H9 (cell line): Measurements from ENCODE around the gene CDRT4. TPM values are rescaled to one million over a fixed set of nuclear protein-coding genes. Genes with fewer than 3 reads are reported as not detected.
A peak's percentile ranks its signal among the peaks of the same experiment; 100 is the strongest.

Experiments
- DNase-seq: peaks from one replicate; pipeline ENCODE4 v3.0.0-alpha.2; 2017
- H2AFZ ChIP-seq: one replicate; pipeline ENCODE4 v1.6.1; 2013; ENCODE audit warnings: mild to moderate bottlenecking, low read length, control low read depth, moderate library complexity
- H2AK5ac ChIP-seq: 2 replicates; pipeline ENCODE4 v1.6.1; 2013; ENCODE audit warnings: low read length, control low read depth, mixed read lengths; ENCODE audit not compliant: insufficient read length
- H2BK120ac ChIP-seq: one replicate; pipeline ENCODE4 v1.6.1; 2013; ENCODE audit warnings: low read depth, mild to moderate bottlenecking, low read length, control low read depth, inconsistent platforms; ENCODE audit not compliant: poor library complexity, severe bottlenecking
- H2BK12ac ChIP-seq: 2 replicates; pipeline ENCODE4 v1.6.1; 2013; ENCODE audit warnings: low read length, control low read depth, mixed read lengths, low read depth; ENCODE audit not compliant: insufficient read length
- H2BK15ac ChIP-seq: 2 replicates; pipeline ENCODE4 v1.6.1; 2013; ENCODE audit warnings: low read depth, low read length, control low read depth
- H2BK20ac ChIP-seq: one replicate; pipeline ENCODE4 v1.6.1; 2013; ENCODE audit warnings: low read depth, mild to moderate bottlenecking, low read length, control low read depth, inconsistent platforms; ENCODE audit not compliant: poor library complexity, severe bottlenecking
- H2BK5ac ChIP-seq: 2 replicates; pipeline ENCODE4 v1.6.1; 2013; ENCODE audit warnings: low read length, control low read depth, mixed read lengths; ENCODE audit not compliant: insufficient read length
- H3K14ac ChIP-seq: 2 replicates; pipeline ENCODE4 v1.6.1; 2013; ENCODE audit warnings: low read length, control low read depth; ENCODE audit not compliant: insufficient read depth
- H3K18ac ChIP-seq: 2 replicates; pipeline ENCODE4 v1.6.1; 2013; ENCODE audit warnings: low read depth, mild to moderate bottlenecking, mixed read lengths, low read length, control low read depth; ENCODE audit not compliant: insufficient read length
- H3K23ac ChIP-seq: 2 replicates; pipeline ENCODE4 v1.6.1; 2013; ENCODE audit warnings: low read length, control low read depth, mixed read lengths, low read depth; ENCODE audit not compliant: insufficient read length
- H3K23me2 ChIP-seq: 2 replicates; pipeline ENCODE4 v1.6.1; 2013; ENCODE audit warnings: low read depth, mild to moderate bottlenecking, mixed read lengths, low read length, control low read depth; ENCODE audit not compliant: insufficient read length, poor library complexity, severe bottlenecking
- H3K27ac ChIP-seq: 2 replicates; pipeline ENCODE4 v1.5.1; 2013; ENCODE audit warnings: low read length, control low read depth, mixed read lengths, low read depth; ENCODE audit not compliant: insufficient read length
- H3K27me3 ChIP-seq: 2 replicates; pipeline ENCODE4 v1.6.1; 2013; ENCODE audit warnings: low read length, control low read depth, inconsistent platforms; ENCODE audit not compliant: insufficient read depth
- H3K4ac ChIP-seq: 2 replicates; pipeline ENCODE4 v1.6.1; 2013; ENCODE audit warnings: low read depth, mild to moderate bottlenecking, control low read depth, inconsistent platforms, low read length, moderate library complexity
- H3K4me1 ChIP-seq: 2 replicates; pipeline ENCODE4 v1.6.1; 2013; ENCODE audit warnings: low read length, control low read depth, inconsistent platforms; ENCODE audit not compliant: insufficient read depth
- H3K4me2 ChIP-seq: 2 replicates; pipeline ENCODE4 v1.6.1; 2013; ENCODE audit warnings: low read length, control low read depth, mixed read lengths; ENCODE audit not compliant: insufficient read length, insufficient read depth
- H3K56ac ChIP-seq: 2 replicates; pipeline ENCODE4 v1.6.1; 2013; ENCODE audit warnings: low read depth, mild to moderate bottlenecking, mixed read lengths, low read length, control low read depth; ENCODE audit not compliant: insufficient read length
- H3K79me1 ChIP-seq: 2 replicates; pipeline ENCODE4 v1.6.1; 2013; ENCODE audit warnings: low read depth, mild to moderate bottlenecking, moderate library complexity, low read length, control low read depth, inconsistent platforms; ENCODE audit not compliant: insufficient read depth, poor library complexity, severe bottlenecking
- H3K79me2 ChIP-seq: 2 replicates; pipeline ENCODE4 v1.6.1; 2013; ENCODE audit warnings: low read length, control low read depth, inconsistent platforms; ENCODE audit not compliant: insufficient read depth
- H3K9ac ChIP-seq: 2 replicates; pipeline ENCODE4 v1.6.1; 2013; ENCODE audit warnings: low read length, control low read depth, mixed read lengths; ENCODE audit not compliant: insufficient read length; ENCODE audit errors: extremely low read depth
- H3K9me3 ChIP-seq: one replicate; pipeline ENCODE4 v1.6.1; 2013; ENCODE audit warnings: low read depth, low read length, inconsistent platforms; ENCODE audit not compliant: control insufficient read depth
- H3T11ph ChIP-seq: one replicate; pipeline ENCODE4 v1.6.1; 2013; ENCODE audit warnings: mild to moderate bottlenecking, low read length, control low read depth, inconsistent platforms
- H4K20me1 ChIP-seq: one replicate; pipeline ENCODE4 v1.6.1; 2013; ENCODE audit not compliant: control insufficient read depth, insufficient read length, insufficient read depth
- H4K5ac ChIP-seq: 2 replicates; pipeline ENCODE4 v1.6.1; 2013; ENCODE audit warnings: low read depth, mild to moderate bottlenecking, mixed read lengths, low read length, control low read depth; ENCODE audit not compliant: insufficient read length
- H4K8ac ChIP-seq: replicated peaks from 2 replicates; pipeline ENCODE4 v1.6.1; 2013; ENCODE audit warnings: low read length, control low read depth, mixed read lengths, low read depth; ENCODE audit not compliant: insufficient read length
- H4K91ac ChIP-seq: 2 replicates; pipeline ENCODE4 v1.6.1; 2013; ENCODE audit warnings: low read depth, mild to moderate bottlenecking, moderate library complexity, mixed read lengths, low read length, control low read depth; ENCODE audit not compliant: insufficient read length
- H3K27ac Mint-ChIP-seq, 3 experiments: 2 replicates in 2 of 3; 3 replicates in 1 of 3; pipeline ENCODE4 v1.8.0; 2020 to 2021; ENCODE audit warnings: mixed read lengths in 3 of 3, mild to moderate bottlenecking in 1 of 3, moderate library complexity in 1 of 3
- H3K27me3 Mint-ChIP-seq: 2 replicates; pipeline ENCODE4 v1.8.0; 2021; ENCODE audit warnings: low read depth, mild to moderate bottlenecking, moderate library complexity, mixed read lengths
- H3K36me3 Mint-ChIP-seq, 3 experiments: 2 replicates in 2 of 3; 3 replicates in 1 of 3; pipeline ENCODE4 v1.8.0; 2020 to 2021; ENCODE audit warnings: low read depth in 3 of 3, mixed read lengths in 3 of 3; ENCODE audit not compliant: insufficient read depth in 1 of 3
- H3K4me1 Mint-ChIP-seq, 2 experiments: 2 replicates each; pipeline ENCODE4 v1.8.0; 2020; ENCODE audit warnings: mixed read lengths in 2 of 2
- H3K4me3 Mint-ChIP-seq, 2 experiments: 2 replicates in 1 of 2; 3 replicates in 1 of 2; pipeline ENCODE4 v1.8.0; 2020 to 2021; ENCODE audit warnings: mild to moderate bottlenecking in 2 of 2, mixed read lengths in 2 of 2, moderate library complexity in 1 of 2
- H3K9me3 Mint-ChIP-seq, 2 experiments: 2 replicates in 1 of 2; 3 replicates in 1 of 2; pipeline ENCODE4 v1.8.0; 2020; ENCODE audit warnings: mild to moderate bottlenecking in 2 of 2, mixed read lengths in 2 of 2, moderate library complexity in 1 of 2
- CTCF ChIP-seq: fragments of 200-600 bp; sonication (generic); conservative IDR thresholded peaks from 3 replicates; pipeline ENCODE4 v1.8.0; 2021; ENCODE audit warnings: antibody characterized with exemption, mild to moderate bottlenecking
- WGBS: extraction: QIAGEN DNeasy Blood & Tissue Kit; methylation state at CpG from one replicate; pipeline ENCODE4 v1.1.7; 2013; ENCODE audit warnings: missing lambda C conversion rate, low lambda C conversion rate, mixed read lengths; ENCODE audit not compliant: insufficient read length; ENCODE audit errors: extremely low coverage; 5-methylcytosine and 5-hydroxymethylcytosine counted together
- total RNA-seq: library from RNA; stranded (reverse); gene quantifications from 2 replicates; pipeline ENCODE4 v1.2.1, GENCODE V29; 2021

Gene CDRT4
- total RNA-seq, 1 experiment from 2014 or later = 3.8 TPM

GRCh38 chr17:15414532-15415306 lies 52.7 kb downstream of the CDRT4 start:
- Histone ChIP-seq H3K14ac (no peak overlapping the region; the same call in 1 of the 2 replicates), H3K4me2 (no peak overlapping the region), H4K91ac (no peak overlapping the region), H3K56ac (no peak overlapping the region), H2AFZ (no peak overlapping the region), H4K5ac (no peak overlapping the region), H2BK15ac (no peak overlapping the region), H3K4me1 (peaks cover 2% of the 10 kb centered on the region; the same call in 1 of the 2 replicates), H2BK20ac (no peak overlapping the region), H3K27ac (no peak overlapping the region), H3K23ac (no peak overlapping the region), H2AK5ac (no peak overlapping the region), H3K79me2 (no peaks in the 10 kb centered on the region), H2BK5ac (no peak overlapping the region), H3K4ac (no peak overlapping the region), H3K18ac (no peak overlapping the region), H3K23me2 (no peaks in the 10 kb centered on the region), H4K20me1 (no peaks in the 10 kb centered on the region), H3K9ac (no peak overlapping the region), H4K8ac (no peak overlapping the region), H3K27me3 (no peaks in the 10 kb centered on the region), H3K79me1 (no peaks in the 10 kb centered on the region), H2BK120ac (no peak overlapping the region), H3K9me3 (no peaks in the 10 kb centered on the region), H3T11ph (no peak overlapping the region), H2BK12ac (no peak overlapping the region)
- no peak for TF ChIP-seq CTCF
- Mint-ChIP-seq H3K36me3 (peaks cover 0 to 3% (median 0%) of the 10 kb centered on the region in 3 experiments; a peak in 2 of 7 replicates), H3K27ac (peak overlapping the region in 1 of 3 experiments; percentile 76; a peak in 1 of 7 replicates), H3K4me3 (no peak overlapping the region), H3K27me3 (peaks cover 2% of the 10 kb centered on the region), H3K9me3 (peaks cover 0 to 2% of the 10 kb centered on the region in 2 experiments; a peak in 1 of 5 replicates), H3K4me1 (peaks cover 12 to 16% of the 10 kb centered on the region in 2 experiments)
- no peak for DNase-seq
- WGBS = no CpG with 5 or more reads among the region's 14 CpGs
